NCI-H226 (cell line): ENCODE results near the gene NAB2.
A peak's percentile ranks its signal among the peaks of the same experiment; 100 is the strongest.

Experiments used
- DNase-seq: peaks from one replicate; pipeline ENCODE4 v3.0.0-alpha.2; 2015

NAB2 gene

DNA sequence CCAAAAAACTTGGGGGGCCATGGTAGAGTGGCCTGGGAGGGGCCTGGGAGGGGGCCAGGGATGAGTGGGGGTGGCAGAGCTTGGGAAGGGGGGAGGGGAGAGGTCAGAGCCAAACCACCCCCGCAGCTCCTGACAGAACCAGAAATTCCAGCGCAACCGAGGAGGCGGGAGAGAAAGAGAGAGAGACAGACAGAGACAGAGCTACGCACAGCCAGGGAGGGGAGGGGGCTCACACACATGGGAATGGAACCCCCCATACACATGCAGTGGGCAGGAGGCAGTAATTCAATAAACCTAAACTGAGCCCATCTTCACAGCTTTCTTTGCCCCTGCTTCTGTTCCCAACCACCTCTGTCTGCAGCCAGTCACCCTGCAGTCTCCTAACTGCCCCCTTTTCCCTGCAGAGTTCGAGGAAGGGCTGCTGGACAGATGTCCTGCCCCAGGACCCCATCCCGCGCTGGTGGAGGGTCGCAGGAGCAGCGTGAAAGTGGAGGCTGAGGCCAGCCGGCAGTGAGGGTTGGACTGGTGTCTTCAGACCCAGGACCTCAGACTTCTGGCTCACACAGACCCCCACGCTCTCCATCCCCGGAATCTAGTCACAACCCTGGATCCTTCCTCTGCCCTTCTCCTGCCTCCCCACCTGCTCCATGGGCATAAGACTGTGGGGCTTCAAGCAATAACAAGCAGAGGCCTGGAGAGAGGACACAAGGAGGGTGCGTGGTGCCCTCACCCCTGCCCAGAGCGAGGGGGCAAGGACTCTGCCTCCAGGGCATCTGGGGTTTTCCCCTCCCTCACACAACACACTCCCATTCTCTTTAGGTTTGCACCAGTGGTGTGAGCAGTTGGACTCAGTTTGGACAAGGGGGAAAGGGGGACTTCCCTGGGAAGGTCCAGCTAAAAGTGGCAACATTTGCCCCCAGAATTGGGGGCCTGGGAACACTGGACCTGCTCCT is 5.6 kb downstream of the NAB2 start:
- DNase-seq = no peak

DNA sequence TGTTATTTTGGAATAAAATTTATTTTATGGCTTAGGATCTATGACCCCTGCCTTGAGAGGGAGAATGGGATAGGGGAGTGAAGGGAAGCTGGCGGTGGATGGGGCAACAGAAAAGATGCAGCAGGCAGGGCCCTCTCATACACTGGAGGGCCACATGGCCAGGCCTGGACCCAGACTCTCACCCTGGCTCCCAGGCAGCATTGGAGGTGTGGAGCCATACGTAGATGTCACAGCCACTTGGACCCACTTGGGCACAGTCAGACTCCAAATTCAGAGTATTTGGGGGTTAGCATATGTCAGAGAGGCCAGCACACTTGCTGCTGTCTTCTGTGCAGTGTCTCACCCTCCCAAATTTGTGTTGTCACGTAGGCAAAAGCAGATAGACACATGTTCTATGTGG is 6.5 kb downstream of the NAB2 start:
- DNase-seq = no peak

- DNase-seq = peak; percentile 91
These were observed 7.2 kb downstream of the NAB2 start for GRCh38 chr12:57096099-57096572.

- no peak for DNase-seq
These were observed 8.0 kb downstream of the NAB2 start for GRCh38 chr12:57096748-57097553.

DNA sequence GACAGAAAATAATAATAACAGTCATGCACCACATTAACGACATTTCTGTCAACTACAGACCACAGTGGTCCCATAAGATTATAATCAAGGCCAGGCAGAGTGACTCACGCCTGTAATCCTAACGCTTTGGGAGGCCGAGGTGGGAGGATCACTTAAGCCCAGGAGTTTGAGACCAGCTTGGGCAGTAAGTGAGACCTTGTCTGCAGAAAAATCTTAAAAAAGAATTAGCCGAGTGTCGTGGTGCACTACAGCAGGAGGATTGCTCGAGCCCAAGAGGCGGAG is 8.6 kb downstream of the NAB2 start:
- no peak for DNase-seq

GRCh38 chr12:57098546-57098945 is 9.6 kb downstream of the NAB2 start:
- no peak for DNase-seq

- no peak for DNase-seq
These were observed 10.3 kb downstream of the NAB2 start for GRCh38 chr12:57099047-57099714.

- DNase-seq = no peak
These were observed 10.9 kb downstream of the NAB2 start for GRCh38 chr12:57099766-57100165.

DNA sequence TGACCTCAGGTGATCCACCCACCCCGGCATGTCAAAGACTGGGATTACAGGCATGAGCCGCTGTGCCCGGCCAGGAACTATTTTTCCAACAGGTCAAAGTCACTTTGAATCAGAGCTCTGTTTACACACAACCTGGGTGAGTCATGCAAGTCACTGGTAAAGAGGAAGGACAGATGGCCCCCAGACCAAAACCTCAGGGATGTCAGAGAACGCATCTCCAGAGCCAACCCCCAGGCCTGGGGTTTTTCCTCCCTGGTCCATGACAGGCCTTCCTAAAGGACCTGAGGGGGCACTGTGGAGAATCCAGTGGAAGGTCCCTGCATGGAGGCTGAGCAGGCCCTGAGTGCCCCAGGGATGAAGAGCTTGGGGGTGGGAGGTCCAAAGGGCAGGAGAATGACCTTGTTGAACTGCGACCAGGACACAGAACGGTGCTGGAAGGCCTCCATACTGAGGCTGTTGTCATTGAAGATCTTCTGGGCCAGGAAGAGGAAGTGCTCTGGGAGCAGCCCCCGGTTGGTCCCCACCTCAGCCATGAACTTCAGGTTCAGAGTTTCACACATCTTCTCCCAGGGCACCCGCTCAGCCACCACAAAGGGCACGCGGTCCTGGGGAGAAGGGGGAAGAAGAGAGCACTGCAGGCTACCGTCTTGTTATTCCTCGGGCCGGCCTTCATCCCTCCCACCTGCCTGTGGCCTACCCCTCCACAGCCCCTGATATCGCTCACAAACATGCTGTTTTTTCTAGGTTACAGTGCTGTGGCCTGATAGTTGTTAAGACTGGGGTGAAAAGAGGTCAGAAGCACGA is 13.2 kb downstream of the NAB2 start:
- no peak for DNase-seq

- DNase-seq = no peak
These were observed 14.9 kb downstream of the NAB2 start for GRCh38 chr12:57103856-57104255.

DNA sequence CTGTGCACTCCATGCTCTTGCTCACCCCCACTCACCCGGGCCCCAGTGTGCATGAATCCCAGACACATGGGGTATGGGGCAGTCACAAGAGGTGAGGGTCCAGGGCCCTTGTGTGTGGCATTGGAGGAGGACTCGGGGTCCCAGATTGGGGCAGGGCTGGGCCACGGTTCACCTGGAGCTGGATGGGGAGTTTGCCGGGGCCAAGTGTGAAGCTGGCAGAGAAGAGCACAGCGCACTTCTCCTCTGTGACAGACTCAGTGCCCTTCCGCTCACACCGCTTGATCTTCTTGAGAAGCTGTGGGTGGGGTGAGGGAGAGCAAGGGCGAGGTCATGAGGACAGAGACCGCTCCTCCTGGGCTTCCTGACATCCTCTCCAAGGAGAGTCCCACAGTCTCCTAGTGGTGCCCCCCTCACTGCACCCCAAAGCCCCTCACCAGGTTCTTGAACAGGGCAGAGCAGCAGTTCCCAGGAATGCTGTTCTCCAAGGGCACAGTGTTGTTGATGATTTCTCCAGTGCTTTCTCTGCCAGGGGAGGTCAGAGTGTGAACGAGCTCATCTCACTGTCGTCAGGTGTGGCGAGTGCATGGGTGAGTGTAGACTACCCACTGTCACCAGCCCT is 15.5 kb downstream of the NAB2 start:
- no peak for DNase-seq

- no peak for DNase-seq
These were observed 16.3 kb downstream of the NAB2 start for GRCh38 chr12:57105011-57105753.

- no peak for DNase-seq
These were observed 17.3 kb downstream of the NAB2 start for GRCh38 chr12:57106021-57106708.

GRCh38 chr12:57107456-57108155 is 18.7 kb downstream of the NAB2 start:
- DNase-seq = no peak

DNA sequence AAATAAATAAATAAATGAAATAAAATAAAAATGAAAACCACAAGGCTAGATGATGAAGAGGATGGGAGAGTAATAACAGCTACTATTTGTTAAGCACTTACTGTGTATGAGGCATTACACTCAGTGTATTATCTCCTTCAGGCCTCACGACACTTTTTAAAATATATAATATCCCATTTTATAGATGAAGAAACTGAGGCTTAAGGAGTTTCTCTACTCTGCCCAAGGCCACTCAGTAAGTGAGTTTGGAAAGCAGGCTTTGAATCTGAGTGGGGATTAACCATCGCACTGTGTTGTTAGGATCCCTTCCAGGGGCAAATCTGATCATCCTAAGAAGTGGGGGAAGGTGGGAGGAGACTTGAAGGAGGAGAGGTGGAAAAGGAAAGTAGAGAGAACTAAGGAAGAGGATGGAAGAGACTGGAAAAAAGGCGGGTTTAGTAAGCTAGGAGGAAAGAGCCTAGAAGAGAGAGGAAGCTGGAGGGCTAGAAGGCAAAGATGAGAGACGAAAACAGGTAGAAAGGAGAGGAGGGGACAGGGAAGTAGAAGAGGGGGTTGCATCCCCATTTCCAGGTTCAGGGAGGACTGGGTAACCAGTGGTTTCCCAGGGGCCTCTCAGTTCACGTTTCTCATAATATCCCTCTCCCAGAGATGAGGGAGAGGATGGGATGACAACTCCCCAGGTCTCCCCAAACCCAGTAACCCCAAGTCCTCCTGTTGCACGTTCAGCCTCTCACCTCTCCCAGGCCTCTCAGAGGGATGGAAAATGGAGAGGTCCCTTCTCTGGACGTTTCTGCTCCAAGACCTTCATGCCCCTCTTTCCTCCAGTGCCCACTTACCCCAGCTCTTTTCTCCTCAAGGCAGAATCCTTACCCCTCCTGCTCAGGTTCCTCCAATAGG is 20.5 kb downstream of the NAB2 start:
- DNase-seq = no peak

DNA sequence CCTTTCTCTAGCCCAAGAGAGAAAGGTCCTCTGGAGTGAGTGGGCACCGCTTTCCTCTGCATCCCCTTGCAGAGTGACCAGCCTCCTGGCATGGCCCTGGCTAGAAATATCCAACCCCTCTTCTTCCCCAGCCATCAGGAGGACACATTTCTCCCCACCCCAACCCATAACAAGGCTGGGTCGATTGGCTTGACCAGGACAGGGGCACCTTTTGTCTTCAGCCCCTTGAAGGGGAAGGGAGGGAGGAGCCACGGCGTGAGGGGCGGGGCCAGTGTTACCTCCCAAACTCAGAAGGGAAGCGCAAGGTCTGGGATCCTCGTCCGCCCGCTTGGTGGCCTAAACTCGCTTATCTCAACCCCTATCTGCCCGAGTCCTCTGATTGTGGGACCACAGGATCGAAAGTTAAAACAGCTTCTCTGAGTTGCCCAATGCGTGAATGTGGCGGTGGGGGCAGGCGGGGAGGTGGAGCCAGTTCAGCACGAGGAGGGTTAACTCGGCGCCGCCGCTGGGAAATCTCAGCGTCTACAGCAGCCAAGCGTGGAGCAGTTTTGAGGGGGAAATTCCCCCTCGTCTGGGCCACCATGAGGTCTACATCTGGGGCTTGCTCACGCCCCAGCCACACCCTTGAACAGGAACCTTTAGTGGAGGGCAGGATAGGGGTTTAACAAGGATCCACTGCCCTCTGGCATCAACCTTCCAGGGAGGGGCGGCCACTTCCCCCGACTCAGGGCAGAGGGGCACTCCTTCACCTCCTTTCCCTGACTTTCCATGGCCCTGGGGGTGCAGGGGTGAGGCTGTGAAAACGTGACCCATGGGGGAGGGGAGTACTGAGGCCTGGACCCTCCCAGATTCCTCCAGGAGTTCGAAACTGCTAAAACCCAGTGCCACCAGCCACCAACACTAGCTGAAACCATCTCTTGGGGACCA is 21.5 kb downstream of the NAB2 start:
- DNase-seq = peak; percentile 29

DNA sequence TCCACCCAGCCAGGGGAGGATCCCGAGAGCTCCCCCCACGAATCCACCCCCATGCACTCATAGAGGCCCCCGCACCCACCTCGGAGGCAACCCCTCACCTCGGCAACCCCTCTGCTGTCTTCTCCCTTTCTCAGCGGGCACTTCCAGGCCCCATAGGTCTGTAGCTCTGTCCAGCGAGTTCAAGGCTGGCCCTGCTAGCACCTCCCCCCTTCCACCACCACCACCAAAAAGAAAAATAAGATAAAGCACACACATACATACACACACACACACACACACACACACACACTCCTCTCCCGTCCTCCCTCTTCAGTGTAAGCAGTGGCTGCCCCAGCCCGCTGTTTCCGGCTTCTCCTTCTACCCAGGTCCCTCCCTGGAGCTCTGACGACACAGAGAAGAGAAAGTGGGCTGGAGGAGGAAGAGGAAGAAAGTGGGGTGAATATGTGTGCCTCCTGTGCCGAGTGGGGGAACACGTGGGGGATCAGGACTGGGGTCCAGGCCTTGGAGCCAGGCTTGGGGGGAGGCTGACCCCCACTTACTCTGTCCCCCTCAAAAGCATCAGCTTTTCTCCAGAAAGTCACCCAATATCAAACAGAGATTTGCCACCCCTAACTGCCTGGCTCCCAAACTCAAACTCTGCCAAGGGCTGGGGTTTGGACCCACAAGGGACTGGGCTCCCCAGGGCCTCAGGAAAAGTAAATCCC is 22.3 kb downstream of the NAB2 start, which contains the start of gene STAT6:
TSS of gene STAT6 (minus strand) at position 332 of the 704 bp plus-strand sequence. CDS start 3,084 bp downstream, outside the sequence.
- peak; percentile 94 for DNase-seq
